Duodenal mucosa (tissue), 2 donors: ENCODE results near the gene EXOC1.

Experiments
- H3K27ac ChIP-seq: one replicate; pipeline ENCODE4 v1.7.0; 2013; ENCODE audit warnings: low read depth, low read length
- H3K27me3 ChIP-seq, 2 donors: one replicate each; pipeline ENCODE4 v1.7.0; 2013; ENCODE audit warnings: low read length in 2 of 2, control low read depth in 1 of 2; ENCODE audit not compliant: insufficient read depth in 2 of 2, control insufficient read depth in 1 of 2
- H3K36me3 ChIP-seq, 2 donors: one replicate each; pipeline ENCODE4 v1.7.0; 2013; ENCODE audit warnings: low read length in 2 of 2, control low read depth in 1 of 2; ENCODE audit not compliant: insufficient read depth in 2 of 2, control insufficient read depth in 1 of 2
- H3K4me1 ChIP-seq, 2 donors: one replicate each; pipeline ENCODE4 v1.7.0; 2013; ENCODE audit warnings: low read length in 2 of 2, control low read depth in 1 of 2; ENCODE audit not compliant: insufficient read depth in 2 of 2, control insufficient read depth in 1 of 2
- H3K4me3 ChIP-seq, 2 donors: one replicate each; pipeline ENCODE4 v1.7.0; 2013; ENCODE audit warnings: low read length in 2 of 2, low read depth in 1 of 2
- H3K9ac ChIP-seq, 2 donors: one replicate each; pipeline ENCODE4 v1.7.0; 2013; ENCODE audit warnings: low read length in 2 of 2, low read depth in 1 of 2
- H3K9me3 ChIP-seq, 2 donors: one replicate each; pipeline ENCODE4 v1.7.0; 2013; ENCODE audit warnings: low read length in 2 of 2, control low read depth in 1 of 2; ENCODE audit not compliant: control insufficient read depth in 1 of 2

The EXOC1 gene

GRCh38 chr4:55871299-55871800 lies 17.9 kb downstream of the EXOC1 start:
- Histone ChIP-seq H3K9ac (no peak overlapping the region), H3K27ac (no peak overlapping the region), H3K4me3 (no peak overlapping the region), H3K27me3 (no peaks in the 10 kb centered on the region), H3K4me1 (peaks cover 0 to under 1% of the 10 kb centered on the region in 2 donors), H3K36me3 (peaks cover 38 to 55% of the 10 kb centered on the region in 2 donors), H3K9me3 (no peaks in the 10 kb centered on the region)

- no peak overlapping the region for H3K4me3 ChIP-seq
- no peak overlapping the region for H3K9ac ChIP-seq
- no peaks in the 10 kb centered on the region for H3K27me3 ChIP-seq
- no peak overlapping the region for H3K27ac ChIP-seq
- peaks cover 50 to 58% of the 10 kb centered on the region in 2 donors for H3K36me3 ChIP-seq
- H3K9me3 ChIP-seq, result no peaks in the 10 kb centered on the region
- no peaks in the 10 kb centered on the region for H3K4me1 ChIP-seq
Measured at GRCh38 chr4:55874831-55875230, 21.4 kb downstream of the EXOC1 start.

GRCh38 chr4:55876387-55876786 lies 22.9 kb downstream of the EXOC1 start:
- H3K9me3 ChIP-seq, result no peaks in the 10 kb centered on the region
- H3K27ac ChIP-seq, result no peak overlapping the region
- peaks cover 44 to 54% of the 10 kb centered on the region in 2 donors for H3K36me3 ChIP-seq
- H3K4me1 ChIP-seq, result no peaks in the 10 kb centered on the region
- no peak overlapping the region for H3K9ac ChIP-seq
- no peak overlapping the region for H3K4me3 ChIP-seq
- no peaks in the 10 kb centered on the region for H3K27me3 ChIP-seq

GRCh38 chr4:55879224-55879623 lies 25.8 kb downstream of the EXOC1 start:
- no peaks in the 10 kb centered on the region for H3K9me3 ChIP-seq
- no peak overlapping the region for H3K9ac ChIP-seq
- no peak overlapping the region for H3K27ac ChIP-seq
- H3K4me1 ChIP-seq, result no peaks in the 10 kb centered on the region
- peaks cover 30 to 42% of the 10 kb centered on the region in 2 donors for H3K36me3 ChIP-seq
- H3K4me3 ChIP-seq, result no peak overlapping the region
- no peaks in the 10 kb centered on the region for H3K27me3 ChIP-seq

GRCh38 chr4:55880652-55881280 lies 27.3 kb downstream of the EXOC1 start:
- H3K9me3 ChIP-seq, result no peaks in the 10 kb centered on the region
- H3K9ac ChIP-seq, result no peak overlapping the region
- peaks cover 30 to 48% of the 10 kb centered on the region in 2 donors for H3K36me3 ChIP-seq
- no peak overlapping the region for H3K27ac ChIP-seq
- H3K4me3 ChIP-seq, result no peak overlapping the region
- no peaks in the 10 kb centered on the region for H3K4me1 ChIP-seq
- H3K27me3 ChIP-seq, result no peaks in the 10 kb centered on the region

- Histone ChIP-seq H3K4me3 (no peak overlapping the region), H3K27ac (no peak overlapping the region), H3K36me3 (peaks cover 12 to 34% of the 10 kb centered on the region in 2 donors), H3K9me3 (no peaks in the 10 kb centered on the region), H3K27me3 (no peaks in the 10 kb centered on the region), H3K9ac (no peak overlapping the region), H3K4me1 (no peaks in the 10 kb centered on the region)
Measured at GRCh38 chr4:55884093-55884850, 30.8 kb downstream of the EXOC1 start.

GRCh38 chr4:55884851-55885219 lies 31.4 kb downstream of the EXOC1 start:
- Histone ChIP-seq H3K27ac (no peak overlapping the region), H3K9ac (no peak overlapping the region), H3K27me3 (no peaks in the 10 kb centered on the region), H3K4me3 (no peak overlapping the region), H3K4me1 (no peaks in the 10 kb centered on the region), H3K36me3 (peaks cover 11 to 35% of the 10 kb centered on the region in 2 donors), H3K9me3 (no peaks in the 10 kb centered on the region)

GRCh38 chr4:55887594-55887993 lies 34.1 kb downstream of the EXOC1 start:
- Histone ChIP-seq H3K9ac (no peak overlapping the region), H3K36me3 (peaks cover 9 to 31% of the 10 kb centered on the region in 2 donors), H3K9me3 (no peaks in the 10 kb centered on the region), H3K4me1 (no peaks in the 10 kb centered on the region), H3K4me3 (no peak overlapping the region), H3K27me3 (no peaks in the 10 kb centered on the region), H3K27ac (no peak overlapping the region)

GRCh38 chr4:55892156-55892555 lies 38.7 kb downstream of the EXOC1 start:
- Histone ChIP-seq H3K27ac (no peak overlapping the region), H3K36me3 (peaks cover 17 to 53% of the 10 kb centered on the region in 2 donors), H3K27me3 (no peaks in the 10 kb centered on the region), H3K9ac (no peak overlapping the region), H3K9me3 (no peaks in the 10 kb centered on the region), H3K4me3 (no peak overlapping the region), H3K4me1 (no peaks in the 10 kb centered on the region)

- Histone ChIP-seq H3K4me1 (no peaks in the 10 kb centered on the region), H3K36me3 (peaks cover 16 to 53% of the 10 kb centered on the region in 2 donors), H3K9ac (no peak overlapping the region), H3K27me3 (no peaks in the 10 kb centered on the region), H3K27ac (no peak overlapping the region), H3K4me3 (no peak overlapping the region), H3K9me3 (no peaks in the 10 kb centered on the region)
Measured at GRCh38 chr4:55896622-55897021, 43.2 kb downstream of the EXOC1 start.
